HG02938 (cell line): Measurements from ENCODE around the gene CHCHD6.

Experiments
- ATAC-seq: cut with Tn5 transposase; IDR thresholded peaks from one replicate; pipeline ENCODE4 v1.9.1; 2021; ENCODE audit warnings: mild to moderate bottlenecking, moderate library complexity; ENCODE audit not compliant: unreplicated experiment

Gene CHCHD6

DNA sequence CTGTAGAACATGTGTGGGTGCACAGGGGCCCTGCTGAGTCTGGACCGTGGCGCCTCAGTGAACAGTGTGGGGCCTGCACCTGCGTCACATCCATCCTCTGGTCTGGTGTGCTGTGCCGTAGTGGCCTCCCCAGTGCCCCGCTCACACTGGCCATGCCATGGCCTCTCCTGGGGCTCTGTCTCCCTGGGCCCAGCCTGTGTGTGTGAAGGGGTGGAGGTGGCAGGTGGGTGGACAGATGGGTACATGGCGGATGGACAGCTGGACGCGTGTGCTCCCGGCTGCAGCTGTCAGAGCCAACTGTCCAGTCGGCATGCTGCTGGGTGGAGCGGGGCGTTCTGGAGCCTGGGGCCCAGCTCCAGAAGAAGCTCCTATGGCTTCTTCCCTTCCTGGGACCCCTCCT lies 296.7 kb downstream of the CHCHD6 start:
- ATAC-seq: no peak

DNA sequence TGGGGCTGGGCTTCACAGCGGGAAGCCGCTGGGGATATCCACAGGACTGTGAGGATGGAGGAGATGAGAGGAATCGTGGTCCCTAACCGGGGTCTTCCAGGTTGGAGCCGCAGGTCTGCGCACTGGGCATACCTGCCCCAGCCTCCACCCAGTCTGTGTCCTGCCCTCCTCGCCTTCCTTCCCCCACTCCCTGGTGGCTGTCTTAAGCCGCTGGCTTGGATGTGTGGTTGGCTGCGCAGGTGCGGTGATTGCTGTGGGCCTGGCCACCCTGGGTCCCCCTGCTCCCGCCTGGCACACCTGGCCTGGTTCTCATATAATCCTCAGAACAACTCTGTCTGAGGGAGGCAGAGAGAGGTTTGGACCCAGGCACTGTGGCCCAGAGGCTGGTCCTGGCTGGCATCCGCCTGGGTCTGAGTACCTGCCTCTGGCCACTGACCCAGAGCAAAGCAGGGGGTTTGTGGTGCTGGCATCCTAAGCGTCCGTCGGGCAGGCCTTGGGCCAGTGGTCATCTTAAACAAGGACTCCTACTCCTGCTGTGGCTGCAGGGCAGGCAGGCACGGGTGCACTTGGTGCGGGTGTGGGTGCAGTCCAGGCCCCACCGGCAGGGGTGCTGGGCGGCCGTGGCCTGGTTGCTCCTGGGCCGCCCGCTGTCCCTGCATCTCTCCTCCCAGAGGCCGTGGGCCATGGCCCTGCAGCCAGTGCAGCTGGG lies 297.6 kb downstream of the CHCHD6 start:
- ATAC-seq: no peak

GRCh38 chr3:127002195-127003174 lies 298.4 kb downstream of the CHCHD6 start:
- no peak for ATAC-seq

DNA sequence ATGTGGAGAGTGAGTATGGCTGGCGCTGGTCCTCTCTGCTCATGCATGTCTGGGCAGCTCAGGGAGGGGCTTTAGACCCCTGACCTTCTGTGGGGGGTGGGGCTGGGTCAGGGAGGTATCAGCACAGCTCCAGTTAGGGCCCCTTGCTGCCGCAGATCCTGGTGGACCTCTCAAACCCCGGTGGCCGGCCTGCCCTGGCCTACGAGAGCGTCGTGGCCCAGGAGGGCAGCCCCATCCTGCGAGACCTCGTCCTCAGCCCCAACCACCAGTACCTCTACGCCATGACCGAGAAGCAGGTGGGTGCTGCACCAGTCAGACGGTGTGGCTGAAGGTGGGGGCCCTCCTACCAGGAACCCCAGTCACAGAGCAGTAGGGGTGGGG lies 299.1 kb downstream of the CHCHD6 start:
- no peak for ATAC-seq

GRCh38 chr3:127003601-127004280 lies 299.7 kb downstream of the CHCHD6 start:
- no peak for ATAC-seq

GRCh38 chr3:127004641-127005397 lies 300.8 kb downstream of the CHCHD6 start:
- no peak for ATAC-seq

- no peak for ATAC-seq
Measured at GRCh38 chr3:127005864-127006500, 301.9 kb downstream of the CHCHD6 start.

GRCh38 chr3:127006781-127007436 lies 302.9 kb downstream of the CHCHD6 start:
- no peak for ATAC-seq

- ATAC-seq: no peak
Measured at GRCh38 chr3:127008236-127008635, 304.2 kb downstream of the CHCHD6 start.

DNA sequence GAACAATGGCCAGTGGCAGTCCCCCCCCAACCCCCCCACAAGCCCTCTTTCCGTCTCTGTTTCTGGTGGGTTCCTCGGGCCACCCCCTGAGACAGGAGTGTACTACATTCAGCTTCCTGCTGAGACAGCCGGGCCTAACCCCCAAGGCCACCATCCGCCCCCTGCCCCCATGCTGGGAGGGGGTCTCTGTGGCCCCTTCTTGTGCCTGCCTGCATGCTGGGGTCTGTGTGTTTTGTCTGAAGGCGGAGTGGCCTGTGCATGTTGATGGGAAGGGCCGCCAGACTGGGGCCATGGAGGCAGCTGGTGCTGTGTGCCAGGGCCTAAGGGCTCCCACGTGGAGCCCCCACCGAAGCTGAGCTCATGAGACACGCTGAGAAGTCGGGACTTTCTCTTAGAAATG lies 305.5 kb downstream of the CHCHD6 start:
- no peak for ATAC-seq
